BE2C (cell line): ENCODE data around the gene SYNM.

Experiments used
- DNase-seq: peaks from one replicate; pipeline ENCODE4 v3.0.0-alpha.2; 2020
- H3K27me3 ChIP-seq: fragments of 250-450 bp; sonication (Bioruptor Pico); 2 replicates; pipeline ENCODE4 v1.5.1; 2020; ENCODE audit warnings: mild to moderate bottlenecking
- H3K36me3 ChIP-seq: fragments of 250-450 bp; sonication (Bioruptor Pico); 2 replicates; pipeline ENCODE4 v1.5.1; 2020; ENCODE audit warnings: mild to moderate bottlenecking
- H3K4me1 ChIP-seq: fragments of 250-450 bp; sonication (Bioruptor Pico); 2 replicates; pipeline ENCODE4 v1.5.1; 2020
- H3K4me3 ChIP-seq: 2 replicates; pipeline ENCODE4 v1.5.1; 2011; ENCODE audit warnings: low read depth, low read length
- H3K9me3 ChIP-seq: fragments of 250-450 bp; sonication (Bioruptor Pico); 2 replicates; pipeline ENCODE4 v1.5.1; 2020
- TF ChIP-seq, protein P1 (sequence below): IDR thresholded peaks from 2 replicates; pipeline ENCODE4 v1.5.1; 2012; ENCODE audit warnings: mild to moderate bottlenecking, low read depth, low read length

SYNM gene

DNA sequence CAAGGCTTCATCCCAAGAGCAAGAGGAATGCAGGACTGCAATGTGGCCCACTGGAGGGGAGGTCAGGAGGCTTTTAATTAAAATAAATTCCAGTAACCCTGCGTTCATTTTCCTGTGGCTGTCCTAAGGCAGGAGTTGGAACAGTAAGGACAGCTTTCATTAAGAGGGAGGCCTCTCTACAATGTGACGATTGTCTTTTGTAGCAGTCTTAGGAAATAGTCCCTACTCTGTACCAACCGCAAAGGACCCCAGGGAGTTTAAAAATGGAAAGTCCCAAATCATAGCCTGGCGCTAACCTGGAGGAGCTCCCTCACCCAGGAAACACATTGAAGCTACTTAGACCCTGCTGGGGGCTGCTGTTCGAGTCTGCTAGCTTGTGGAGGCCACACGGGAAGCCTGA, 62.8 kb downstream of the SYNM start:
- H3K27me3 ChIP-seq: no peaks in the 10 kb centered on the region
- H3K36me3 ChIP-seq: no peaks in the 10 kb centered on the region
- no peak for DNase-seq
- H3K4me3 ChIP-seq: no peak overlapping the region
- TF ChIP-seq, protein P1, sequence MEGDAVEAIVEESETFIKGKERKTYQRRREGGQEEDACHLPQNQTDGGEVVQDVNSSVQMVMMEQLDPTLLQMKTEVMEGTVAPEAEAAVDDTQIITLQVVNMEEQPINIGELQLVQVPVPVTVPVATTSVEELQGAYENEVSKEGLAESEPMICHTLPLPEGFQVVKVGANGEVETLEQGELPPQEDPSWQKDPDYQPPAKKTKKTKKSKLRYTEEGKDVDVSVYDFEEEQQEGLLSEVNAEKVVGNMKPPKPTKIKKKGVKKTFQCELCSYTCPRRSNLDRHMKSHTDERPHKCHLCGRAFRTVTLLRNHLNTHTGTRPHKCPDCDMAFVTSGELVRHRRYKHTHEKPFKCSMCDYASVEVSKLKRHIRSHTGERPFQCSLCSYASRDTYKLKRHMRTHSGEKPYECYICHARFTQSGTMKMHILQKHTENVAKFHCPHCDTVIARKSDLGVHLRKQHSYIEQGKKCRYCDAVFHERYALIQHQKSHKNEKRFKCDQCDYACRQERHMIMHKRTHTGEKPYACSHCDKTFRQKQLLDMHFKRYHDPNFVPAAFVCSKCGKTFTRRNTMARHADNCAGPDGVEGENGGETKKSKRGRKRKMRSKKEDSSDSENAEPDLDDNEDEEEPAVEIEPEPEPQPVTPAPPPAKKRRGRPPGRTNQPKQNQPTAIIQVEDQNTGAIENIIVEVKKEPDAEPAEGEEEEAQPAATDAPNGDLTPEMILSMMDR: no peak
- no peaks in the 10 kb centered on the region for H3K9me3 ChIP-seq
- H3K4me1 ChIP-seq: no peaks in the 10 kb centered on the region

DNA sequence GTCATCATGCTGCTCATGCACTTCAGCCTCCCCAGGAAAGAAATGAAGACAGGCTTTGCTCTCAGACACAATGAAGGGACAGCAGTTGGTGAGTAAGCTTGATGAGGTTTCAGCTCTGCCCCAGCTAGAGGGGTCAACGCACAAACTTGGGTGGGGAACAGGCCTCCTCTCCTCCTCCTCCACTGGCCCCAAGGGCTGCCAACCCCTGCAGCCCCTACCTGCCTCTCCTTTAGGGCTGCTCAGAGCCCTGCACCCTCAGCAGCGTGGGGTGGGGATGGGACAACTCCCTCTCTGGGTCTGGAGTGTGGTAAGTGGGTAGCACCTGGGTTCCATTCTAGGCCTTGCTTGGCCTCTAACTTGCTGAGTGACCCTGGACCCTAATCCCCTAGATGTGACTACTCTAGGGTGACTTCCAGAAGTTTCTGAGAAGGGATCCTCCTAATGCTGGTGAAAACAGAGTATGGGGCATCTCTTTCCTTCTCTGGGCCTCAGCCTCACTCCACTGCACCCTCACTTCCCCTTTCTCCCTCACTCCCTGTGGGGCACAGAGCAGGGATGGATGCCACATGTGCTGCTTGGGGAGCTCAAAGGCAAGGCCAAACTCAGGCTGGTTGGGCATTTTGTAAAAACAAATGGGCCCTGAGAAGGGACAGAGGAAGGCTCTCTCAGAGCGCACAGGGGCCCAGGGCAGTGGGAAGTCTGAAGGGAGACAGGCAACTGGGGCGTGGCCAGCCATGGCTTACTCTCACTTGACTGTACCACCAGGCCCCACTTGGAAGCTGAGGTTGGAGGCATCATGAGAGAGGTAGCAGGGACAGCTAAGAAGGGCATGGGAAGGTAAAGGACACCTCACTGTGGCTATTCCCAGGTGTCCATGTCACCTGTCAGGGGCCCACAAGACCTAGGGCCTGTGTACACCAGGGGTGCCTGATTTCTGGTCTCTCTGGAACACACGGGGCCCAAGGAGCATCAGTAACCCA, 64.0 kb downstream of the SYNM start:
- H3K4me1 ChIP-seq: no peaks in the 10 kb centered on the region
- H3K36me3 ChIP-seq: no peaks in the 10 kb centered on the region
- H3K4me3 ChIP-seq: no peak overlapping the region
- no peaks in the 10 kb centered on the region for H3K9me3 ChIP-seq
- DNase-seq: no peak
- H3K27me3 ChIP-seq: no peaks in the 10 kb centered on the region
- TF ChIP-seq, protein P1: no peak

DNA sequence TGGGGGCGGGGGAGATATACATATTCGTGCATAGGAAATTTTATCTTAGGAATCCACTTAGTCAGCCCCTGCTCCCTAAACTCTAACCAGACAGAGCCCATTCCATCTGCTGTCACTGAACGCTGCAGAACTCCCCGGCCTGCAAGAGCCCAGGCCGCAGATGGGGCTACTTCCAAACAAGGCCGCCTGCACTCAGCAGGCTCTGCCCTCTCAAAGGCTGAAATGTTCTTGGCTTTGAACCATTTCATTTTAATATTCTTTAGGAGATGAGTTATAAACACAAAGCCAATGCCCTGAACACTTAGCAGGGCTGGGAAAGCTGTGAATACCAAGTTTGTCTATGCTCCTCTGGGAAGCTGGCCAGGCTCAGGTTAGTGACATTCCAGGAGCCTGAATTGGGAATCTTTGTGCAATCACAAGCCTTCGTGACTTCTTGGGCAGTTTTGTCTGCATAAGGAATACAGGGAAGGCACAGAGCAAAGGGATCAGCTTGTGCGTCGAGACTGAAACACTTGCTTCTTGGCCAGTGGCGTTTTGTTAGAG, 65.0 kb downstream of the SYNM start:
- no peak for DNase-seq
- Histone ChIP-seq H3K36me3 (no peaks in the 10 kb centered on the region), H3K27me3 (no peaks in the 10 kb centered on the region), H3K4me1 (no peaks in the 10 kb centered on the region; the same call in 1 of the 2 replicates), H3K9me3 (no peaks in the 10 kb centered on the region), H3K4me3 (no peak overlapping the region)
- TF ChIP-seq, protein P1: no peak

DNA sequence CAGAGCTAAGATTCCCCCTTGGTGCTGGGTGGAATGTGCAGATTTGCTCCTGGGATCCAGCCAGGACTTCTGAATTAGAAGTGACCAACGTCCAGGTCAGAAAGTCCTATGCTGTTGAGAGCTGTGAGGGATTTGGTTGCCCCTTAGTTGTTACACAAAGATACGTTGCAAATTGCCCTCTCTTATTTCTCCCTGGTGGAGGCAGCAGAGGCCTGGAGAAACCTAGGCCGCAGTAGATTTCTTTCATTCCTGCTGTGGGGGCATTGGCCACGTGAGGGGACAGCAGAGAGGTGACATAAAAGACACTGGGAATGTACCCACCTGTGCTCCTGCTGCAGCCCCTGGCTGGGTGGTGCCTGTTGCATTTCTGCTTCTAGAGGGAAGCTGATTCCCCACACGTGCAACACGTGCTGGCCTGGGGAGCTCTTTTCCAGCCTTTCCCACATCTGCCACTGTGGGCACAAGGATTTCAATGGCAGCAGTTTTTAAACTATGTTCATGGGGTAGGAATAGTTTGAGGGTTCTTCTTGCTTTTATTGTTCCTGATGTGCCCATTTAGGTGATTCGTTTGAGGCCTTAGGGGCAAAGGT, 65.7 kb downstream of the SYNM start:
- no peak for DNase-seq
- Histone ChIP-seq H3K27me3 (no peaks in the 10 kb centered on the region), H3K9me3 (no peaks in the 10 kb centered on the region), H3K4me1 (no peaks in the 10 kb centered on the region; the same call in 1 of the 2 replicates), H3K4me3 (no peak overlapping the region), H3K36me3 (no peaks in the 10 kb centered on the region)
- TF ChIP-seq, protein P1: no peak

DNA sequence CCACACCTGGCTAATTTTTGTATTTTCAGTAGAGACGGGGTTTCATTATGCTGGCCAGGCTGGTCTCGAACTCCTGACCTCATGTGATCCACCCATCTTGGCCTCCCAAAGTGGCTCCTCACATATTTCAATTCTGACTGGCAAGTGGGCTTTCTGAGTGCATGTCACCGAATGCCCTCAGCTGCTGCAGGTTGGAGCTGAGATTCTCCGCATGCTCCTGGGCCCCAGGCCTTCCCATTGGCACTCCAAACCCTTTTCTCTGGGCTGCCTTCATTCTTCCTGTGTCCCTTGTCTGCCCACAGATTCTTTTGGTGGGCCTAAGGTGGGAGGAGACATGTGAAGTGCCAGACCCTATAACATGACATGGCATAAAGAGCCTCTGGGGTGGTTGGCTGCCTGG, 67.3 kb downstream of the SYNM start:
- no peaks in the 10 kb centered on the region for H3K9me3 ChIP-seq
- no peak for DNase-seq
- no peaks in the 10 kb centered on the region for H3K36me3 ChIP-seq
- TF ChIP-seq, protein P1: no peak
- no peak overlapping the region for H3K4me3 ChIP-seq
- peaks cover 7% of the 10 kb centered on the region for H3K4me1 ChIP-seq
- H3K27me3 ChIP-seq: no peaks in the 10 kb centered on the region
